Breast epithelium (tissue), 3 donors: Measurements from ENCODE around the gene THAP6.

Experiments used
- POLR2A ChIP-seq: fragments of 450-650 bp; IDR thresholded peaks from one replicate; pipeline ENCODE4 v1.6.1; 2016; ENCODE audit warnings: antibody characterized with exemption, mild to moderate bottlenecking, moderate library complexity
- POLR2AphosphoS5 ChIP-seq, 3 donors: sonication (generic); formaldehyde crosslinking; IDR thresholded peaks; one replicate each; pipeline ENCODE4 v1.6.1; 2017; ENCODE audit warnings: antibody characterized with exemption in 3 of 3

GRCh38 chr4:75490155-75490554 is 24.1 kb upstream of the THAP6 start:
- TF ChIP-seq POLR2A (no peak), POLR2AphosphoS5 (IDR thresholded peaks at IDR 0.05) (no peak)
